ENCODE results near the gene FN3K. TPM values are rescaled to one million over a fixed set of nuclear protein-coding genes. Genes with fewer than 3 reads are reported as not detected.

Gene FN3K
- total RNA-seq, 1 experiment from 2014 or later = 0.23 TPM

- no peak for DNase-seq (ENCODE audit: low read depth)
Observed at GRCh38 chr17:82794781-82795482, 59.5 kb downstream of the FN3K start.

GRCh38 chr17:82795615-82796014 is 60.2 kb downstream of the FN3K start:
- no peak for DNase-seq (ENCODE audit: low read depth)

GRCh38 chr17:82797061-82797460 is 61.6 kb downstream of the FN3K start:
- no peak for DNase-seq (ENCODE audit: low read depth)

GRCh38 chr17:82798752-82799151 is 63.3 kb downstream of the FN3K start:
- DNase-seq (ENCODE audit: low read depth) = no peak

GRCh38 chr17:82799591-82799990 is 64.2 kb downstream of the FN3K start:
- DNase-seq (ENCODE audit: low read depth) = no peak

Other genes with a start within 250 kb of the FN3K start
- 24.8 and 31.5 TPM in 2 replicates for gene FOXK2, start 215.9 kb upstream of the FN3K start, total RNA-seq (2014; rRNA removed)
- 90.8 and 116 TPM in 2 replicates for gene WDR45B, start 87.2 kb upstream of the FN3K start, total RNA-seq (2014; rRNA removed)
- gene RAB40B, start 36.9 kb upstream of the FN3K start, total RNA-seq (2014; rRNA removed) = 15.6 and 17.9 TPM in 2 replicates
- 32.1 and 37.7 TPM in 2 replicates for gene FN3KRP, start 18.9 kb upstream of the FN3K start, total RNA-seq (2014; rRNA removed)
- gene TBCD, start 16.4 kb downstream of the FN3K start, total RNA-seq (2014; rRNA removed) = 27.0 and 46.2 TPM in 2 replicates
- not detected in 2 replicates for gene ZNF750, start 104.4 kb downstream of the FN3K start, total RNA-seq (2014; rRNA removed)

All from LHCN-M2 (cell line).